Chondrocyte (in vitro differentiated cells): ENCODE measurements around the gene HMOX1. TPM values are rescaled to one million over a fixed set of nuclear protein-coding genes. Genes with fewer than 3 reads are reported as not detected.
A peak's percentile ranks its signal among the peaks of the same experiment; 100 is the strongest.

Source experiments
- DNase-seq: peaks from one replicate; pipeline ENCODE4 v3.0.0; 2021; ENCODE audit warnings: mixed read lengths, low spot score
- H3K27ac Mint-ChIP-seq: one replicate; pipeline ENCODE4 v1.8.0; 2021; ENCODE audit warnings: mild to moderate bottlenecking, moderate library complexity, mixed read lengths; ENCODE audit not compliant: unreplicated experiment
- H3K27me3 Mint-ChIP-seq: 2 replicates; pipeline ENCODE4 v1.8.0; 2021; ENCODE audit warnings: low read depth, mixed read lengths
- H3K36me3 Mint-ChIP-seq: 2 replicates; pipeline ENCODE4 v1.8.0; 2021; ENCODE audit warnings: low read depth, mixed read lengths
- H3K4me1 Mint-ChIP-seq: 2 replicates; pipeline ENCODE4 v1.8.0; 2021; ENCODE audit warnings: low read depth, mild to moderate bottlenecking, mixed read lengths
- H3K4me3 Mint-ChIP-seq: one replicate; pipeline ENCODE4 v1.8.0; 2021; ENCODE audit warnings: mild to moderate bottlenecking, moderate library complexity, mixed read lengths; ENCODE audit not compliant: unreplicated experiment
- H3K9me3 Mint-ChIP-seq: 2 replicates; pipeline ENCODE4 v1.8.0; 2021; ENCODE audit warnings: low read depth, mixed read lengths
- total RNA-seq: library from RNA; stranded (reverse); gene quantifications from 3 replicates; pipeline ENCODE4 v1.2.1, GENCODE V29; 2021
- TF ChIP-seq, protein P1 (sequence below): fragments of 200-600 bp; sonication (generic); IDR thresholded peaks from 2 replicates; pipeline ENCODE4 v1.5.0; 2021; ENCODE audit warnings: antibody characterized with exemption, mild to moderate bottlenecking, moderate library complexity

HMOX1 gene
- total RNA-seq, 1 donor from 2014 or later, result 9.4 TPM

DNA sequence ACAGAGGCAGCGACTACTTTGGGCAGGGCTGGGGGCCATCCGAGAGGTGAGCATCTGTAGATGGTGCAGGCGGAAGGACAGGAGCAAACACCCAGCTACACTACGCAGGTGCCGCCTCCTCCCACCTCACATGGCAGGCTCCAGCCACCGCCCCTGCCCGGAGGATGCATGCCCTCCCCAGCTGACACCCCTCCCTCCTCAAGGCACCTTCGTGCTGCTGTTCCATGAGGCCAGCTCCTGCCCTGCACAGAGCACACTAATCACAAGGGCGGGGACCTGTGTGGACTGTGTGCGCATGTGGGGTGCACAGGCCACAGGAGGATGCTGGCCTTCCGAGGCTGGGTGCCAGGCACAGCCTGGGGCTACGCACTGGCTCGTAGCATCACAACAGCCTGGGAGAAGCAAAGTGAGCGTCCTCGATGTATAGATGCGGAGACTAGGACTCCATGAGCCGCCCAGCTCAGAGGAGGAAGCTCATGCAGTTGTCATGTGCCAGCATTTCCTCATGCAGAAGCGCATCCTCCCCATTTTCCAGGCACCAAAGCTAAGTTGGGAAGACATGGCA lies 32.8 kb upstream of the HMOX1 start:
- DNase-seq, result no peak
- H3K27ac Mint-ChIP-seq, result no peak overlapping the region
- no peaks in the 10 kb centered on the region for H3K27me3 Mint-ChIP-seq
- peaks cover 3% of the 10 kb centered on the region for H3K36me3 Mint-ChIP-seq
- TF ChIP-seq, protein P1, sequence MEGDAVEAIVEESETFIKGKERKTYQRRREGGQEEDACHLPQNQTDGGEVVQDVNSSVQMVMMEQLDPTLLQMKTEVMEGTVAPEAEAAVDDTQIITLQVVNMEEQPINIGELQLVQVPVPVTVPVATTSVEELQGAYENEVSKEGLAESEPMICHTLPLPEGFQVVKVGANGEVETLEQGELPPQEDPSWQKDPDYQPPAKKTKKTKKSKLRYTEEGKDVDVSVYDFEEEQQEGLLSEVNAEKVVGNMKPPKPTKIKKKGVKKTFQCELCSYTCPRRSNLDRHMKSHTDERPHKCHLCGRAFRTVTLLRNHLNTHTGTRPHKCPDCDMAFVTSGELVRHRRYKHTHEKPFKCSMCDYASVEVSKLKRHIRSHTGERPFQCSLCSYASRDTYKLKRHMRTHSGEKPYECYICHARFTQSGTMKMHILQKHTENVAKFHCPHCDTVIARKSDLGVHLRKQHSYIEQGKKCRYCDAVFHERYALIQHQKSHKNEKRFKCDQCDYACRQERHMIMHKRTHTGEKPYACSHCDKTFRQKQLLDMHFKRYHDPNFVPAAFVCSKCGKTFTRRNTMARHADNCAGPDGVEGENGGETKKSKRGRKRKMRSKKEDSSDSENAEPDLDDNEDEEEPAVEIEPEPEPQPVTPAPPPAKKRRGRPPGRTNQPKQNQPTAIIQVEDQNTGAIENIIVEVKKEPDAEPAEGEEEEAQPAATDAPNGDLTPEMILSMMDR, result no peak
- H3K9me3 Mint-ChIP-seq, result no peaks in the 10 kb centered on the region
- H3K4me1 Mint-ChIP-seq, result peaks cover 23% of the 10 kb centered on the region
- H3K4me3 Mint-ChIP-seq, result no peak overlapping the region

DNA sequence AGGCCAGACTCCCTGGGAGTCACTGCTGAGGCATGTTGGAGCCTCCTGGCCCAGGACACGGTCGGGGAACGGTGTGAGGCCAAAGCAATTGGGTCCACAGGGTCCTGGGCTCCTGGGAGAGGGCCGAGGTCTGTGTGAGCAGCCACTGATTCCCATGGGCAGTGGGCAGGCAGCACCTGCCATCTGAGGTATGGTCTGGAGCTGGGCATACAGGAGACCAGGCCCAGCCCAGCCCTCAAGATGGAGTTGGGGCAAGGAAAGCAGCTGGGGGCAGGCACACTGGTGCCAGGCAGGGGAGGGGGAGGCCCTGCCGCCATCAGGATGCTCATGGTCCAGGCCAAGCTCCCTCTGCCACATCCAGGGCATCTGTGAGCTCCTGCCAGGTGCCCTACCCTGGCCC lies 32.2 kb upstream of the HMOX1 start:
- Mint-ChIP-seq H3K27ac (no peak overlapping the region), H3K27me3 (no peaks in the 10 kb centered on the region), H3K36me3 (peaks cover 3% of the 10 kb centered on the region), H3K9me3 (no peaks in the 10 kb centered on the region), H3K4me3 (no peak overlapping the region), H3K4me1 (peaks cover 23% of the 10 kb centered on the region)
- TF ChIP-seq, protein P1, result no peak
- no peak for DNase-seq

DNA sequence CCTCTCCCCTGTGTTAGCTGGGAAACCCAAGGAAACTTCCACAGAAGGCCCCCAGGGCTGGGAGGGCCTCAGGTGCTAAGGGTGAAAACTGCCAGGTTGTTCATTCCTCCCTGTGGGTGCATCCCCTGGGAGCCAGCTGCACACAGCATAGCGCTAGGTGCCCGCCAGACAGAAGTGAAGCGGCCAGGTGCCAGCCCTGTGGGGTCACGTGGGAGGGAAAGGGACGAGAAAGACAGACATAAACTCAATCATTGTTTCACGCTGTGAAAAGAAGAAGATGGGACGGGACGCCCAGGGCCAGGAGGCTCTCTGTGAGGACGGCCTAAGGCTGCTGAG lies 31.6 kb upstream of the HMOX1 start:
- TF ChIP-seq, protein P1, result no peak
- peaks cover 3% of the 10 kb centered on the region for H3K36me3 Mint-ChIP-seq

DNA sequence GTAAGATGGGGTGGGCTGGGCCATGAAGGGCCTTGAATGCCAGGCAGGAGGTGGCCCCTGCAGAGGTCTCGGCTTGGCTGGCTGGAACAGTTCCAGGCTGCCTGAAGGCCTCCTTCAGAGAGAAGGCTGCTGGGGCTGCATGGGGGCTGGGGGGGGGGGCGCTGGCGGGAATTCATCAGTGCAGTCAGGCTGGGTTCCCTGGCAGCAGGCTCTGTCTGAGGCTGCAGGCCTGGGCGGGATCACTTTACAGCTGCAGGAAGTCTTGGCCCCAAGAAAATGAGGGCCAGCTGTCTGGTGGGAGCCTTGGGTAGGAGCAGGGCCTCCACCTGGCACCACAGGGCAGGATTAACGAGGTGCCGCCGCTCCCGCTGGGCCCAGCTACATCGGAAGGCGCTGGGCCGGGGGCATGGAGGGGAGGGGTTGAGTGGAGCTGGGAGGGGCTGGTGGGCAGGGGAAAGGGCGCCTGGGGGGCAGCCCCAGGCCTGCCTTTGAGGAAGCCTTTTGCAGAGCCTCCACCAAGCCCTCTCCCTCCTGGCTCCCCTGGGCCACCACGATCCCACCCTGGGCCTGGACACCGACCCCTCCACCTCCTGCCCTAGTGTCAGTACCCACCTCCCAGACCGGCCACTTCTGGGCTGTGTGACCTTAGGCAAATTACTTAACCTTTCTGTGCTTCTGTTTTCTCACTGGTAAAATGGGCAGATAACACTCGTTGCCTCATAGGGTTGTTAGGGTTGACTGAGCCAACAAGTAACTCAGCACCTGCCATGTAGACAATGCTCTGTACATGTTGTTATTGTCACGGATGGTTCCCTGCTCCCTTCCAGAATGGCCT lies 31.0 kb upstream of the HMOX1 start:
- no peak overlapping the region for H3K4me3 Mint-ChIP-seq
- H3K36me3 Mint-ChIP-seq, result peaks cover 2% of the 10 kb centered on the region
- H3K9me3 Mint-ChIP-seq, result no peaks in the 10 kb centered on the region
- H3K27me3 Mint-ChIP-seq, result no peaks in the 10 kb centered on the region
- DNase-seq, result no peak
- H3K4me1 Mint-ChIP-seq, result peaks cover 23% of the 10 kb centered on the region
- H3K27ac Mint-ChIP-seq, result peak overlapping the region; percentile 85
- TF ChIP-seq, protein P1, result no peak

More for the DNA sequence above, 31.6 kb upstream of the HMOX1 start:
- DNase-seq, result no peak
- Mint-ChIP-seq H3K9me3 (no peaks in the 10 kb centered on the region), H3K27ac (peak overlapping the region; percentile 77), H3K4me3 (no peak overlapping the region), H3K27me3 (no peaks in the 10 kb centered on the region), H3K4me1 (peaks cover 23% of the 10 kb centered on the region)

DNA sequence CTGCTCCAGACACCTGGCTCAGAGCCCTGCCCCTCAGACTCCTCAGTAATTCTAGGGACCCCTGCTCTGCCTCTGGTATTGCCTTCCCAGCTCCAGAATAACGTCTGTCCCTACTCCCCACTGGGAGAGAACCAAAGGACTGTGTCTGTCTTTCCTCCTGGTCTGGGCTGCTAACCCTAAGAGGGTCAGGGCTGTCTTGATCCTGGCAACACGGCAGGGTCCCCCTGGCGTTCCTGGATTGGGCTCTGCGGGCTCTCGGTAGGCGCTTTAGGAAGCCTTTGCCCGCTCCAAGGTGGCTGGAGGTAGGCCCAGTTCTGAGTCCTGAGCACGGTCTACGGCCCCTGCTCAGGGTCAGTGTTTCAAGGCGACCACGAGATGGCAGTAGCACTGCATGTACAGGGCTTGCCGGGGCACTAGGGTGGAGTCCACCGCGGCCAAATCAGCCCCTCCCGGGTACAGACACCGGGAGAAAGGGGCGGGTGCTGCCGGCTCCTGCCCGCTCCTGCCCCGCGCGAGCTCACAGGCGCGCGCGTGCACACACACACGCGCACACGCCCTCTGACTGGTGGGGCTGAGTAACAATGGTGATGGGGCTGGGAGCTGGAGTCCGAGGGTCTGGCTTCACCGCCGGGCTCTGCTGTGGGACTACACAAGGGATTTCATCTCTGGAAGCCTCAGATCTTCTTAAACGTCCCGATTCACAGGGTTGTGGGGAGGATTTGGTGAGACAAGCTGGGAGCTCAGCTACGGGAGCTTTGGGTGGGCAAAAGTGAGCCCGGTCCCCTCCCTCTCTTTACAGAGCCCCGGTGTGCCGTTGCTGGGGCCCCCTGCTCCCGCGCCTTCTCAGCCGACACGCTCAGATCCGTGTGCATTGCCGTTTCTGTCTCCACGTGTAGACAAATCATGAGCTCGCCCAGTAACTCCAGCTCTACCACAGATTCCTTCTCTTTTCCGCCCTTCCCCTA lies 30.1 kb upstream of the HMOX1 start:
- Mint-ChIP-seq H3K4me3 (peak overlapping the region; percentile 85), H3K9me3 (no peaks in the 10 kb centered on the region), H3K4me1 (peaks cover 23% of the 10 kb centered on the region), H3K36me3 (no peaks in the 10 kb centered on the region), H3K27me3 (no peaks in the 10 kb centered on the region), H3K27ac (peak overlapping the region; percentile 86)
- TF ChIP-seq, protein P1, result peak; percentile 99
- DNase-seq, result no peak
